ENCODE data around the gene SLC51A.
A peak's percentile ranks its signal among the peaks of the same experiment; 100 is the strongest.
"Not testable (repeated sequence)": the region's sequence is repeated elsewhere in the genome, so short reads cannot be mapped to it uniquely, and the experiment has no call there.

SLC51A gene

DNA sequence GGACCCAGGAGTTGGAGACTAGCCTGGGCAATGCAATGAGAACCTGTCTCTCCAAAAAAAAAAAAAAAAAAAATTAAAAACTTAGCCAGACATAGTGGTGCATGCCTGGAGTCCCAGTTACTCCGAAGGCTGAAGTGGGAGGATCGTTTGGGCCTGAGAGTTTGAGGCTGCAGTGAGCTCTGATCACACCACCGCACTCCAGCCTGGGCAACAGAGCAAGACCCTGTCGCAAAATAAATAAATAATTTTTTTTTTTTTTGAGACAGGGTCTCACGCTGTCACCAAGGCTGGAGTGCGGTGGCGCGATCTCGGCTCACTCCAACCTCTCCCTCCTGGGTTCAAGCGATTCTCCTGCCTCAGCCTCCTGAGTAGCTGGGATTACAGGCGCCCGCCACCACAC is 46.0 kb upstream of the SLC51A start:
- not testable (repeated sequence) for H3K18ac ChIP-seq (ENCODE audit: low read length); H3K79me1 ChIP-seq (ENCODE audit: low read depth, low read length); H2BK120ac ChIP-seq (ENCODE audit: low read depth, low read length); H2AFZ ChIP-seq (ENCODE audit: low read length); H3K9ac ChIP-seq (ENCODE audit: low read depth, low read length, poor library complexity); H2BK5ac ChIP-seq (ENCODE audit: low read length); H2BK12ac ChIP-seq (ENCODE audit: low read length); H2BK15ac ChIP-seq (ENCODE audit: low read length); H3K4ac ChIP-seq (ENCODE audit: low read length); H4K8ac ChIP-seq (ENCODE audit: low read depth, low read length); H3K14ac ChIP-seq (ENCODE audit: low read length); H3K4me2 ChIP-seq (ENCODE audit: insufficient read depth, low read length, poor library complexity, severe bottlenecking); H3K36me3 ChIP-seq (replicated peaks in 1 of 2; ENCODE audit: control insufficient read depth in 2 of 2, insufficient read depth in 2 of 2, low read length in 2 of 2); H3K4me3 ChIP-seq (ENCODE audit: low read length in 2 of 2); H3K27ac ChIP-seq (replicated peaks; ENCODE audit: low read length); H3K9me3 ChIP-seq (replicated peaks in 1 of 2; ENCODE audit: control insufficient read depth in 2 of 2, insufficient read depth in 1 of 2, low read depth in 1 of 2, low read length in 2 of 2); DNase-seq (ENCODE audit: low spot score); H4K91ac ChIP-seq (ENCODE audit: low read depth, low read length, poor library complexity); H3K23ac ChIP-seq (ENCODE audit: low read depth, low read length, poor library complexity); H2AK5ac ChIP-seq (ENCODE audit: low read depth, low read length); H3K27me3 ChIP-seq (ENCODE audit: control insufficient read depth in 3 of 3, insufficient read depth in 3 of 3, low read depth in 1 of 3, low read length in 3 of 3); H3K4me1 ChIP-seq (ENCODE audit: control insufficient read depth in 2 of 2, insufficient read depth in 1 of 2, low read depth in 1 of 2, low read length in 2 of 2)
- no CpG with 5 or more reads among the region's 12 CpGs for WGBS, 2 donors (ENCODE audit: extremely low coverage in 2 of 2, insufficient read length in 2 of 2, insufficient replicate concordance in 1 of 2)

DNA sequence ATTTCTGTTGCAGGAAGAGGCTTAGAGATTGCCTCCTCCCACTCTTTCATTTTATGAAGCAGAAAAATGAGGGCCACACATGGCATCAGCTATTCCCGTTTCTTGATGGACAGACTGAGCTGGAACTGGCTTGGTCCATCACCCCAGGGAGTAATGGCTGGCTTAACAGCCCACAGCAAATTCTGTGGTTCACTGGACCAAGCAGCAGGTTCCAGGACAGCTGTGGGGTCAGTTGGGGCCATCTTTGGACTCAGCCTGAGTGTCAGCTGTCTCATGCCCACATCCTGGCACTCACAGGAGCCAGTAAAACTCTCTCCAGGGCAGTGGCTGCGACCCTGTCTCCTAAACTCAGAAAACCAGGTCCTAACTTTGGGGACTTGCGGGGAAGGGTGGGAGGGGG is 41.7 kb upstream of the SLC51A start:
- Histone ChIP-seq H3K9ac (ENCODE audit: low read depth, low read length, poor library complexity) (no peak overlapping the region), H4K91ac (ENCODE audit: low read depth, low read length, poor library complexity) (no peak overlapping the region), H2AFZ (ENCODE audit: low read length) (no peak overlapping the region), H3K18ac (ENCODE audit: low read length) (no peak overlapping the region), H3K9me3 (replicated peaks in 1 of 2; ENCODE audit: control insufficient read depth in 2 of 2, insufficient read depth in 1 of 2, low read depth in 1 of 2, low read length in 2 of 2) (no peaks in the 10 kb centered on the region), H3K79me1 (ENCODE audit: low read depth, low read length) (no peaks in the 10 kb centered on the region), H4K8ac (ENCODE audit: low read depth, low read length) (no peak overlapping the region), H3K36me3 (replicated peaks in 1 of 2; ENCODE audit: control insufficient read depth in 2 of 2, insufficient read depth in 2 of 2, low read length in 2 of 2) (no peaks in the 10 kb centered on the region), H3K4me3 (ENCODE audit: low read length in 2 of 2) (no peak overlapping the region), H3K14ac (ENCODE audit: low read length) (no peak overlapping the region), H2AK5ac (ENCODE audit: low read depth, low read length) (no peak overlapping the region), H3K4me1 (ENCODE audit: control insufficient read depth in 2 of 2, insufficient read depth in 1 of 2, low read depth in 1 of 2, low read length in 2 of 2) (peaks cover 3 to 4% of the 10 kb centered on the region in 2 donors), H3K27me3 (ENCODE audit: control insufficient read depth in 3 of 3, insufficient read depth in 3 of 3, low read depth in 1 of 3, low read length in 3 of 3) (peaks cover 0 to 5% (median 1%) of the 10 kb centered on the region in 3 experiments), H2BK5ac (ENCODE audit: low read length) (no peak overlapping the region), H3K4ac (ENCODE audit: low read length) (no peak overlapping the region), H2BK120ac (ENCODE audit: low read depth, low read length) (no peak overlapping the region), H3K27ac (replicated peaks; ENCODE audit: low read length) (no peak overlapping the region), H2BK12ac (ENCODE audit: low read length) (no peak overlapping the region), H2BK15ac (ENCODE audit: low read length) (no peak overlapping the region), H3K23ac (ENCODE audit: low read depth, low read length, poor library complexity) (no peak overlapping the region), H3K4me2 (ENCODE audit: insufficient read depth, low read length, poor library complexity, severe bottlenecking) (no peak overlapping the region)
- no peak for DNase-seq (ENCODE audit: low spot score)
- WGBS, 2 donors (ENCODE audit: extremely low coverage in 2 of 2, insufficient read length in 2 of 2, insufficient replicate concordance in 1 of 2) = no CpG with 5 or more reads among the region's 3 CpGs

DNA sequence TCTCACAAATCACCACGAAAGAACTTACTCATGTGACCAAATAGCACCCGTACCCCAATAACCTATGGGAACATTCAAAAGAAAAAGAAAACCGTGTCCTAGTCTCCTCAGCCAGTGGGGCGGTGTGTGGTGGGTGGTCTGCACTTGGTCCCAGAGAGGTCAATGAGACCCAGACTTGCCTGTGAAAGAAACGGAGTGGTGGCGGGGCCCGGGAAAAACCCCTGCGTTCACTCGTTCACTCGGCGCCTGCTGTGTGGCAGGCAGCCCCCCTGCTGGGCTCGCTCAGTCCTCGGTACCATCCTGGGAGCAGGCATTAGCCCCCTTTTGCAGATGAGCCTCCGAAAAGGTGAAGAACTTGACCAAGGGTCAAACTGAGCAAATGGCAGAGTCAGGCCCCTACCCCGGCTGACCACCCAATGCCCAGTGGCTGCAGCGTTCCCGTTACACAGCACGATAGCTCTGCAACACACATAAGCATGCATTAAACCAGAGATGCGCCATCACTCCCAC is 41.2 kb upstream of the SLC51A start:
- Histone ChIP-seq H3K4me2 (ENCODE audit: insufficient read depth, low read length, poor library complexity, severe bottlenecking) (no peak overlapping the region), H4K91ac (ENCODE audit: low read depth, low read length, poor library complexity) (no peak overlapping the region), H2BK15ac (ENCODE audit: low read length) (no peak overlapping the region), H3K14ac (ENCODE audit: low read length) (no peak overlapping the region), H2AFZ (ENCODE audit: low read length) (no peak overlapping the region), H3K18ac (ENCODE audit: low read length) (no peak overlapping the region), H3K9ac (ENCODE audit: low read depth, low read length, poor library complexity) (no peak overlapping the region), H2BK12ac (ENCODE audit: low read length) (no peak overlapping the region), H3K4ac (ENCODE audit: low read length) (no peak overlapping the region), H3K23ac (ENCODE audit: low read depth, low read length, poor library complexity) (no peak overlapping the region), H4K8ac (ENCODE audit: low read depth, low read length) (no peak overlapping the region), H3K79me1 (ENCODE audit: low read depth, low read length) (no peaks in the 10 kb centered on the region), H3K27me3 (ENCODE audit: control insufficient read depth in 3 of 3, insufficient read depth in 3 of 3, low read depth in 1 of 3, low read length in 3 of 3) (peaks cover 0 to 5% (median 1%) of the 10 kb centered on the region in 3 experiments), H3K9me3 (replicated peaks in 1 of 2; ENCODE audit: control insufficient read depth in 2 of 2, insufficient read depth in 1 of 2, low read depth in 1 of 2, low read length in 2 of 2) (no peaks in the 10 kb centered on the region), H2BK5ac (ENCODE audit: low read length) (no peak overlapping the region), H3K4me3 (ENCODE audit: low read length in 2 of 2) (no peak overlapping the region), H3K27ac (replicated peaks; ENCODE audit: low read length) (no peak overlapping the region), H2BK120ac (ENCODE audit: low read depth, low read length) (no peak overlapping the region), H3K36me3 (replicated peaks in 1 of 2; ENCODE audit: control insufficient read depth in 2 of 2, insufficient read depth in 2 of 2, low read length in 2 of 2) (no peaks in the 10 kb centered on the region), H2AK5ac (ENCODE audit: low read depth, low read length) (no peak overlapping the region), H3K4me1 (ENCODE audit: control insufficient read depth in 2 of 2, insufficient read depth in 1 of 2, low read depth in 1 of 2, low read length in 2 of 2) (peaks cover 6 to 8% of the 10 kb centered on the region in 2 donors)
- no peak for DNase-seq (ENCODE audit: low spot score)
- WGBS, 2 donors (ENCODE audit: extremely low coverage in 2 of 2, insufficient read length in 2 of 2, insufficient replicate concordance in 1 of 2) = no CpG with 5 or more reads among the region's 19 CpGs

DNA sequence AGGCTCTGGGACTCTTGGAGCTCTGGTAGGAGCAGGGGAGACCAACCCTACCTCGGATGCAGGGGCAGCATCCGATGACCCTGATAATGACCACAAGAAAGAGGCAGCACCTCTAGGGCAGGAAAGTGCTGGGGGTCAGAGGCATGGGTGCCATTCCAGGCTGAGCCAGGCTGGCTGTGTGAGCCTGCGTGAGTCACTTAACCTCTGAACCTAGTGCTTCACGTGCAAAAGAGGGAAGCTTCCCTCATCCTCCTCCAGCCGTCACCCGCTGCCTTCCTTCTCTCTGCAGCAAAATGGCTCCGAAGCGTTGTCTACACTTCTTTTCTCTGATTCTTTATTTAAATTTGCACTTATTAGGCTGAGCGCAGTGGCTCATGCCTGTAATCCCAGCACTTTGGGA is 40.6 kb upstream of the SLC51A start:
- peak overlapping the region; percentile 1 for H3K14ac ChIP-seq (ENCODE audit: low read length)
- DNase-seq (ENCODE audit: low spot score) = no peak
- no peak overlapping the region for H3K4me3 ChIP-seq (ENCODE audit: low read length in 2 of 2)
- no peak overlapping the region for H3K23ac ChIP-seq (ENCODE audit: low read depth, low read length, poor library complexity)
- H3K79me1 ChIP-seq (ENCODE audit: low read depth, low read length) = no peaks in the 10 kb centered on the region
- H3K9me3 ChIP-seq (replicated peaks in 1 of 2; ENCODE audit: control insufficient read depth in 2 of 2, insufficient read depth in 1 of 2, low read depth in 1 of 2, low read length in 2 of 2) = no peaks in the 10 kb centered on the region
- H3K27ac ChIP-seq (replicated peaks; ENCODE audit: low read length) = no peak overlapping the region
- H2AK5ac ChIP-seq (ENCODE audit: low read depth, low read length) = no peak overlapping the region
- peak overlapping the region; percentile 64 for H3K18ac ChIP-seq (ENCODE audit: low read length)
- peaks cover 0 to 5% (median 1%) of the 10 kb centered on the region in 3 experiments for H3K27me3 ChIP-seq (ENCODE audit: control insufficient read depth in 3 of 3, insufficient read depth in 3 of 3, low read depth in 1 of 3, low read length in 3 of 3)
- peaks cover 6 to 8% of the 10 kb centered on the region in 2 donors for H3K4me1 ChIP-seq (ENCODE audit: control insufficient read depth in 2 of 2, insufficient read depth in 1 of 2, low read depth in 1 of 2, low read length in 2 of 2)
- H2BK120ac ChIP-seq (ENCODE audit: low read depth, low read length) = no peak overlapping the region
- no peak overlapping the region for H2BK5ac ChIP-seq (ENCODE audit: low read length)
- H3K4ac ChIP-seq (ENCODE audit: low read length) = no peak overlapping the region
- H3K36me3 ChIP-seq (replicated peaks in 1 of 2; ENCODE audit: control insufficient read depth in 2 of 2, insufficient read depth in 2 of 2, low read length in 2 of 2) = no peaks in the 10 kb centered on the region
- H4K91ac ChIP-seq (ENCODE audit: low read depth, low read length, poor library complexity) = no peak overlapping the region
- H4K8ac ChIP-seq (ENCODE audit: low read depth, low read length) = no peak overlapping the region
- no peak overlapping the region for H3K4me2 ChIP-seq (ENCODE audit: insufficient read depth, low read length, poor library complexity, severe bottlenecking)
- no peak overlapping the region for H2BK12ac ChIP-seq (ENCODE audit: low read length)
- H3K9ac ChIP-seq (ENCODE audit: low read depth, low read length, poor library complexity) = no peak overlapping the region
- no peak overlapping the region for H2BK15ac ChIP-seq (ENCODE audit: low read length)
- no peak overlapping the region for H2AFZ ChIP-seq (ENCODE audit: low read length)
- WGBS, 2 donors (ENCODE audit: extremely low coverage in 2 of 2, insufficient read length in 2 of 2, insufficient replicate concordance in 1 of 2) = no CpG with 5 or more reads among the region's 9 CpGs
